ENCODE data around the gene ATAD3A. TPM values are rescaled to one million over a fixed set of nuclear protein-coding genes. Genes with fewer than 3 reads are reported as not detected.
"Not testable (repeated sequence)": the region's sequence is repeated elsewhere in the genome, so short reads cannot be mapped to it uniquely, and the experiment has no call there.

ATAD3A gene
- total RNA-seq, 2 experiments from 2014 or later: 61.7 to 65.1 TPM

DNA sequence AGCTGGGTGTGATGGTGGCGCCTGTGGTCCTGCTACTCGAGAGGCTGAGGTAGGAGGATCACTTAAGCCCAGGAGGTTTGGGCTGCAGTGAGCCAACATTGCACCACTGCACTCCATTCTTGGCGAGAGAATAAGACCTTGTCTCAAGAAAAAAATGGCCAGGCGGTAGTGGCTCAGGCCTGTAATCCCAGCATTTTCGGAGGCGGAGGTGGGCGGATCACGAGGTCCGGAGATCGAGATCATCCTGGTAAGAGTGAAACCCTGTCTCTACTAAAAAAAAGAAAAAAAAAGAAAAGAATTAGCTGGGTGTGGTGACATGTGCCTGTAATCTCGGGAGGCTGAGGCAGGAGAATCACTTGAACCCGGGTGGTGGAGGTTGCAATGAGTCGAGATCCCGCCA lies 29.1 kb upstream of the ATAD3A start:
- H3K27ac Mint-ChIP-seq: no peak overlapping the region

DNA sequence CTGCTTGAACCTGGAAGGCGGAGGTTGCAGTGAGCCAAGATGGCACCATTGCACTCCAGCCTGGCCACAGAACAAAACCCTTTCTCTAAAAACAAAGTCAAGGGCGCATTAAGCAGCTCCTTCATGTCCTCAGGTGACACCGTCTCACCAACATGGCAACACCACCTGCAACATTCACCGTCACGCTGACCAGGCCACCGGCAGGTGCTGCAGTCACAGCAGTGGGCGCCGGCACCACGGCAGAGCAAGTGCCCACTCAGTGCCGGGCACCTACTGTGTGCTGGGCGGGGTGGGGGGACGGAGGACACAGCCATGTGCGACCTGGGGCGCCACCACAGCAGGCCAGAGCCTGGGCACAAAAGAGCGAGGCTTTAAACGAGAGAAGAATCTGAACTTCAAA lies 28.2 kb upstream of the ATAD3A start:
- H3K9me3 Mint-ChIP-seq: no peaks in the 10 kb centered on the region
- no peak for DNase-seq
- no peak overlapping the region for H3K4me3 Mint-ChIP-seq
- POLR2A ChIA-PET: interaction anchor here (1.2 kb wide), 1 partner anchor 20 kb away, joined by 3 read pairs; no protein-coding TSS in a partner anchor
- H3K27me3 Mint-ChIP-seq: no peaks in the 10 kb centered on the region
- H3K27ac Mint-ChIP-seq: no peak overlapping the region
- no peak for ATAC-seq
- TF ChIP-seq, protein P1, sequence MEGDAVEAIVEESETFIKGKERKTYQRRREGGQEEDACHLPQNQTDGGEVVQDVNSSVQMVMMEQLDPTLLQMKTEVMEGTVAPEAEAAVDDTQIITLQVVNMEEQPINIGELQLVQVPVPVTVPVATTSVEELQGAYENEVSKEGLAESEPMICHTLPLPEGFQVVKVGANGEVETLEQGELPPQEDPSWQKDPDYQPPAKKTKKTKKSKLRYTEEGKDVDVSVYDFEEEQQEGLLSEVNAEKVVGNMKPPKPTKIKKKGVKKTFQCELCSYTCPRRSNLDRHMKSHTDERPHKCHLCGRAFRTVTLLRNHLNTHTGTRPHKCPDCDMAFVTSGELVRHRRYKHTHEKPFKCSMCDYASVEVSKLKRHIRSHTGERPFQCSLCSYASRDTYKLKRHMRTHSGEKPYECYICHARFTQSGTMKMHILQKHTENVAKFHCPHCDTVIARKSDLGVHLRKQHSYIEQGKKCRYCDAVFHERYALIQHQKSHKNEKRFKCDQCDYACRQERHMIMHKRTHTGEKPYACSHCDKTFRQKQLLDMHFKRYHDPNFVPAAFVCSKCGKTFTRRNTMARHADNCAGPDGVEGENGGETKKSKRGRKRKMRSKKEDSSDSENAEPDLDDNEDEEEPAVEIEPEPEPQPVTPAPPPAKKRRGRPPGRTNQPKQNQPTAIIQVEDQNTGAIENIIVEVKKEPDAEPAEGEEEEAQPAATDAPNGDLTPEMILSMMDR (IDR thresholded peaks at IDR 0.05): no peak
- CTCF ChIA-PET: no interaction called here
- intact Hi-C loops (cut with micrococcal nuclease): no loop called here
- peaks cover 26% of the 10 kb centered on the region for H3K36me3 Mint-ChIP-seq (ENCODE audit: low read depth)
- no peaks in the 10 kb centered on the region for H3K4me1 Mint-ChIP-seq (ENCODE audit: low read depth)

More for the DNA sequence above, 29.1 kb upstream of the ATAD3A start:
- Mint-ChIP-seq H3K9me3 (no peaks in the 10 kb centered on the region), H3K4me1 (ENCODE audit: low read depth) (no peaks in the 10 kb centered on the region), H3K36me3 (ENCODE audit: low read depth) (peaks cover 22% of the 10 kb centered on the region), H3K4me3 (no peak overlapping the region), H3K27me3 (no peaks in the 10 kb centered on the region)
- DNase-seq (no peak), ATAC-seq (no peak)
- ChIA-PET CTCF (no interaction called here), POLR2A (no interaction called here)
- intact Hi-C loops (cut with micrococcal nuclease): no loop called here
- TF ChIP-seq, protein P1 (IDR thresholded peaks at IDR 0.05): no peak

DNA sequence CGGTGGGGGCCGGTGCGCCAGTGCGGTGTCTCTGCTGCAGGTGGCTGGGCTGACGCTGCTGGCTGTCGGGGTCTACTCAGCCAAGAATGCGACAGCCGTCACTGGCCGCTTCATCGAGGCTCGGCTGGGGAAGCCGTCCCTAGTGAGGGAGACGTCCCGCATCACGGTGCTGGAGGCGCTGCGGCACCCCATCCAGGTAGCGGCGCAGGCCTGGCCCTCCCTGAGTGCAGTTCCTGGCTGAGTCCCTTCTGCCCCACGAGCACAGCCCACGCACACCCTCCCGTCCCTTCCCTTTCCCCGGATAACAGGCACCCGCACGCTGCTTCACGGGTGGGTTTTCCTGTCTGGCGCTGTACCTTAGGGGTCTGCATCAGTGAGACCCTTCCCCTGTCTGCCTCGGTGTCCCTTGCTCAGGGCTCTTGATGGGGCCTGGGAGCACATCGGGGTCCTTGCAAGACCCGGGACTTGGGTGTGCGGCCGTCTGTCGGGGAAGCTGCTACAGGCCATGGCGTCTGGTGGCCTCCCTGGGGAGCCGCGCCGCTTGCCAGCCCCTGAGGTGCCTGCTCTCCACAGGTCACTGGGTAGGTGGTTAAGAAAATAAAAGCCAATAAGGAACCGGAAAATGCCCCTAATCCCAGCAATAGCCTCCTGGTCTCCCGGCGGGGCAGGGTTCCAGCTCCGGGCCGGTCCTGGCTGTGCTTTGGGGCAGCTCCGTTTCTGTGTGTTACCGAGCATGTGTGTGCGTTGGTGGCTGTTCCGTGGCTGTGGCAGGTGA lies 26.8 kb upstream of the ATAD3A start:
- peaks cover 29% of the 10 kb centered on the region for H3K36me3 Mint-ChIP-seq (ENCODE audit: low read depth)
- intact Hi-C loops (cut with micrococcal nuclease); H3K4me3 Mint-ChIP-seq; DNase-seq; ATAC-seq; CTCF ChIA-PET; H3K4me1 Mint-ChIP-seq (ENCODE audit: low read depth); POLR2A ChIA-PET; H3K9me3 Mint-ChIP-seq; H3K27ac Mint-ChIP-seq; H3K27me3 Mint-ChIP-seq: not testable (repeated sequence)

DNA sequence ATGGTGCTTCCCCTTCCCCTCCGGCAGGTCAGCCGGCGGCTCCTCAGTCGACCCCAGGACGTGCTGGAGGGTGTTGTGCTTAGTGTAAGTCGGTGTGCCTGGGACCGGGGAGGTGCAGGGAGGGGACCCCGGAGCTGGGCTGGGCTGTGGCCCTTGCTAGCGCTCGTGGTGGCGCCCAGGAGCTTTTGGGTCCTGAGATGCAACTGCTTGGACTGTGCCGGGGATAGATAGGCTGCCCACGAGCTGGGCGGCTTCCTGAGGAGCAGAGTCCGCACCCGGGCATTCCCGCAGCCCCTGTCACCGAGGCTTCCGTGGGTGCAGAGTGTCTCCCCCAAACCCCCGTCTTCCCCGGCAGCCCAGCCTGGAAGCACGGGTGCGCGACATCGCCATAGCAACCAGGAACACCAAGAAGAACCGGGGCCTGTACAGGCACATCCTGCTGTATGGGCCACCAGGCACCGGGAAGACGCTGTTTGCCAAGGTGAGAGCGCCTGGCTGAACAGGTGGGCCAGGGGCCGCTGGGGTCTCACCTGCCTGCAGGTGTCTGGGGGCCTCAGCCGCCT lies 26.1 kb upstream of the ATAD3A start:
- intact Hi-C loops (cut with micrococcal nuclease); H3K4me1 Mint-ChIP-seq (ENCODE audit: low read depth); CTCF ChIA-PET; H3K4me3 Mint-ChIP-seq; H3K27ac Mint-ChIP-seq; H3K27me3 Mint-ChIP-seq; H3K9me3 Mint-ChIP-seq; ATAC-seq; DNase-seq; POLR2A ChIA-PET: not testable (repeated sequence)
- H3K36me3 Mint-ChIP-seq (ENCODE audit: low read depth): peaks cover 34% of the 10 kb centered on the region

DNA sequence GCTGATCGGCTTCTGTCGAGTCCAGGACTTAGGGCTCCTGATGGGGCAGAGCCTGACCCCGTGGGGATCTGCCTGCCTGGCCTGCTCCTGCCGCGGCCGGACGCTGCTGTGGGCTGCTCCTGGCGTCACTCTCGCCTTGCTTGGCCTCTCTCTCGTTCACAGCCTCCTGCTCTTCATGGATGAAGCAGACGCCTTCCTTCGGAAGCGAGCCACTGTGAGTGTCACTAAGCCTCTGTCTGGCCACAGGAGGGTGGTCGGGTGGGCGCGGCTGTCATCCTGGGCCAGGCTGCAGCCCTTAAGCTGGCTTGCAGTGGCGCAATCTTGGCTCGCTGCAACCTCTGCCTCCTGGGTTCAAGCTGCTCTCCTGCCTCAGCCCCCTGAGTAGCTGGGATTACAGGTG lies 24.3 kb upstream of the ATAD3A start:
- Mint-ChIP-seq H3K27ac (no peak overlapping the region), H3K4me1 (ENCODE audit: low read depth) (no peaks in the 10 kb centered on the region), H3K9me3 (peaks cover 3% of the 10 kb centered on the region), H3K36me3 (ENCODE audit: low read depth) (peaks cover 46% of the 10 kb centered on the region), H3K4me3 (no peak overlapping the region), H3K27me3 (no peaks in the 10 kb centered on the region)
- POLR2A ChIA-PET: no interaction called here
- DNase-seq: no peak
- ATAC-seq: no peak
- intact Hi-C loops (cut with micrococcal nuclease): no loop called here
- TF ChIP-seq, protein P1 (IDR thresholded peaks at IDR 0.05): no peak
- CTCF ChIA-PET: no interaction called here

DNA sequence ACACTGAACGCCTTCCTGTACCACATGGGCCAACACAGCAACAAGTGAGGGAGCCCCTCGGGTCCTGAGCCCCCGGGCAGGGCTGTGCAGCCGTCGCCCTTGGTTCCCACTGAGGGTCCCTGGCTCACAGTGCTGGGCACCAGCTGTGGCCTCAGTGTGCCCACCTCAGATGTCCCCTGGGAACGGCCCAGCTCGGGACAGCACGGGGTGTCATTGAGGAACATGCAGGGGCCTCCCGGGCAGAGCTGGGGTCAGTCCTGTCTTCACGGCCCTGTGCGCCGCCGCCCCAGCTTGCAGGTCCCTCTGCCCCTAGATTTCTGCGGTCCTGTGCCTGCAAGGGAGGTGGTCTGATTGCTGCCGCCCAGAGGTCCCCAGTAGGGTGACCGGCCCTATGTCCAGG lies 22.7 kb upstream of the ATAD3A start:
- TF ChIP-seq, protein P1 (IDR thresholded peaks at IDR 0.05): no peak
- H3K4me3 Mint-ChIP-seq: no peak overlapping the region
- no peak overlapping the region for H3K27ac Mint-ChIP-seq
- H3K27me3 Mint-ChIP-seq: no peaks in the 10 kb centered on the region
- ChIA-PET CTCF (no interaction called here), POLR2A (no interaction called here)
- no peaks in the 10 kb centered on the region for H3K4me1 Mint-ChIP-seq (ENCODE audit: low read depth)
- H3K36me3 Mint-ChIP-seq (ENCODE audit: low read depth): peaks cover 52% of the 10 kb centered on the region
- ATAC-seq (no peak), DNase-seq (no peak)
- intact Hi-C loops (cut with micrococcal nuclease): no loop called here
- H3K9me3 Mint-ChIP-seq: peaks cover 6% of the 10 kb centered on the region
